HL-60 (cell line): ENCODE data around the gene USP30.

Source experiments
- CTCF ChIP-seq: IDR thresholded peaks from one replicate; pipeline ENCODE4 v1.5.1; 2011; ENCODE audit warnings: low read length, control low read depth, inconsistent platforms; ENCODE audit not compliant: insufficient read depth
- POLR2AphosphoS5 ChIP-seq: IDR thresholded peaks from 2 replicates; pipeline ENCODE4 v1.6.1; 2012; ENCODE audit warnings: low read depth
- REST ChIP-seq: IDR thresholded peaks from 2 replicates; pipeline ENCODE4 v1.6.1; 2012; ENCODE audit warnings: low read depth; ENCODE audit not compliant: insufficient replicate concordance

- TF ChIP-seq CTCF (no peak), REST (no peak), POLR2AphosphoS5 (no peak)
Observed at GRCh38 chr12:109125791-109126190, 73.4 kb downstream of the USP30 start.
